Adrenal gland (tissue), 5 donors: ENCODE results near the gene PCDHA4.

Experiments used
- POLR2A ChIP-seq, 2 donors: fragments of 450-650 bp; IDR thresholded peaks; one replicate each; pipeline ENCODE4 v1.6.1; 2017; ENCODE audit warnings: antibody characterized with exemption in 2 of 2, mild to moderate bottlenecking in 2 of 2, moderate library complexity in 1 of 2
- TF ChIP-seq, protein P1 (sequence below), 6 experiments: fragments of 450-650 bp in 4 of 6; fragments of 200-600 bp in 2 of 6; sonication (generic) in 1 of 6; IDR thresholded peaks; 1 replicate in 5 of 6; 2 replicates in 1 of 6; pipeline versions ENCODE4 v1.5.1 to v1.8.0; 2016 to 2021; ENCODE audit warnings: antibody characterized with exemption in 6 of 6, mild to moderate bottlenecking in 2 of 6, moderate library complexity in 1 of 6
- donor health status: DM: no; HTN: no; CAD: no.

DNA sequence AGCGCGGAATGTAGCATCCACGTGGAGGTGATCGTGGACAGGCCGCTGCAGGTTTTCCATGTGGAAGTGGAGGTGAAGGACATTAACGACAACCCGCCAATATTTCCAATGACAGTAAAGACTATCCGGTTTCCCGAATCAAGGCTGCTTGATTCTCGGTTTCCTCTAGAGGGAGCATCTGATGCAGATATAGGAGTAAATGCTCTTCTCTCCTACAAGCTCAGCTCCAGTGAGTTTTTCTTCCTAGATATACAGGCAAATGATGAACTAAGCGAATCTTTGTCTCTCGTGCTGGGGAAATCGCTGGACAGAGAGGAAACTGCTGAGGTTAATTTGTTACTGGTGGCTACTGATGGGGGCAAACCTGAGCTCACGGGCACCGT lies 11.6 kb upstream of the PCDHA4 start:
- TF ChIP-seq, protein P1, sequence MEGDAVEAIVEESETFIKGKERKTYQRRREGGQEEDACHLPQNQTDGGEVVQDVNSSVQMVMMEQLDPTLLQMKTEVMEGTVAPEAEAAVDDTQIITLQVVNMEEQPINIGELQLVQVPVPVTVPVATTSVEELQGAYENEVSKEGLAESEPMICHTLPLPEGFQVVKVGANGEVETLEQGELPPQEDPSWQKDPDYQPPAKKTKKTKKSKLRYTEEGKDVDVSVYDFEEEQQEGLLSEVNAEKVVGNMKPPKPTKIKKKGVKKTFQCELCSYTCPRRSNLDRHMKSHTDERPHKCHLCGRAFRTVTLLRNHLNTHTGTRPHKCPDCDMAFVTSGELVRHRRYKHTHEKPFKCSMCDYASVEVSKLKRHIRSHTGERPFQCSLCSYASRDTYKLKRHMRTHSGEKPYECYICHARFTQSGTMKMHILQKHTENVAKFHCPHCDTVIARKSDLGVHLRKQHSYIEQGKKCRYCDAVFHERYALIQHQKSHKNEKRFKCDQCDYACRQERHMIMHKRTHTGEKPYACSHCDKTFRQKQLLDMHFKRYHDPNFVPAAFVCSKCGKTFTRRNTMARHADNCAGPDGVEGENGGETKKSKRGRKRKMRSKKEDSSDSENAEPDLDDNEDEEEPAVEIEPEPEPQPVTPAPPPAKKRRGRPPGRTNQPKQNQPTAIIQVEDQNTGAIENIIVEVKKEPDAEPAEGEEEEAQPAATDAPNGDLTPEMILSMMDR (IDR thresholded peaks at IDR 0.05), result no peak
- TF ChIP-seq POLR2A (IDR thresholded peaks at IDR 0.05), result no peak
